GM12878 (cell line): Measurements from ENCODE around the gene RBM10. TPM values are rescaled to one million over a fixed set of nuclear protein-coding genes. Genes with fewer than 3 reads are reported as not detected.

Source experiments
- ATAC-seq: fragments of 200-7000 bp; cut with Tn5 transposase; 3 replicates; pipeline ENCODE4 v1.9.1; 2020; ENCODE audit warnings: mild to moderate bottlenecking, moderate library complexity
- BruUV-seq: library from RNA; stranded (reverse); fragments of 400-500 nt; replicated peaks from 2 replicates; lab custom pipeline; 2021; lab: Mats Ljungman, UMichigan
- CTCF ChIA-PET: fragments of 300-600 bp; sonication (Branson Sonifier 250); formaldehyde crosslinking; extraction: SDS; loops from one replicate; lab custom pipeline; 2021; ENCODE audit warnings: inconsistent platforms; lab: Yijun Ruan, JAX
- POLR2A ChIA-PET: fragments of 350-600 bp; formaldehyde crosslinking; extraction: SDS; loops from one replicate; lab custom pipeline; 2021; ENCODE audit warnings: inconsistent platforms; lab: Charles Lee
- RAD21 ChIA-PET: fragments of 300-600 bp; sonication (Branson Sonifier 250); formaldehyde crosslinking; loops from one replicate; lab custom pipeline; 2023; ENCODE audit warnings: antibody characterized with exemption; ENCODE audit not compliant: unreplicated experiment; lab: Charles Lee
- SMC1A ChIA-PET: fragments of 300-600 bp; sonication (Branson Sonifier 250); formaldehyde crosslinking; loops from one replicate; lab custom pipeline; 2023; ENCODE audit not compliant: unreplicated experiment, uncharacterized antibody; lab: Charles Lee
- DNase-seq: peaks from one replicate; pipeline ENCODE4 v3.0.0-alpha.2; 2011; ENCODE audit warnings: low read depth, low spot score
- FAIRE-seq: peaks from 3 replicates; lab custom pipeline; 2011; peaks lifted over from hg19 to GRCh38; lab: Jason Lieb, UNC
- H2AFZ ChIP-seq: 2 replicates; pipeline ENCODE4 v1.6.0; 2011; ENCODE audit warnings: low read depth, low read length, control low read depth; ENCODE audit not compliant: control insufficient read depth
- H3K27ac ChIP-seq: 2 replicates; pipeline ENCODE4 v1.5.1; 2011; ENCODE audit warnings: control low read depth; ENCODE audit not compliant: control insufficient read depth, insufficient read depth
- H3K27me3 ChIP-seq, 2 experiments: replicated peaks in 1 of 2; 2 replicates each; pipeline versions ENCODE4 v1.6.0 to v1.6.1; 2011; ENCODE audit warnings: low read length in 1 of 2; ENCODE audit not compliant: control insufficient read depth in 2 of 2, insufficient read depth in 2 of 2
- H3K36me3 ChIP-seq, 2 experiments: 2 replicates each; pipeline ENCODE4 v1.5.1; 2011; ENCODE audit warnings: low read length in 1 of 2; ENCODE audit not compliant: control insufficient read depth in 2 of 2, insufficient read depth in 2 of 2
- H3K4me1 ChIP-seq: 2 replicates; pipeline ENCODE4 v1.6.1; 2011; ENCODE audit warnings: mild to moderate bottlenecking, low read length, moderate library complexity, mixed read lengths; ENCODE audit not compliant: control insufficient read depth, insufficient read depth
- H3K4me2 ChIP-seq: 2 replicates; pipeline ENCODE4 v1.6.0; 2011; ENCODE audit warnings: control low read depth; ENCODE audit not compliant: control insufficient read depth, insufficient read depth
- H3K4me3 ChIP-seq: fragments of 200-600 bp; sonication (generic); 2 replicates; pipeline ENCODE4 v1.5.1; 2016
- H3K79me2 ChIP-seq: 2 replicates; pipeline ENCODE4 v1.6.0; 2011; ENCODE audit warnings: low read length; ENCODE audit not compliant: control insufficient read depth, insufficient read depth
- H3K9ac ChIP-seq: 2 replicates; pipeline ENCODE4 v1.8.0; 2011; ENCODE audit warnings: low read length, control low read depth, mixed read lengths; ENCODE audit not compliant: control insufficient read depth, insufficient read depth
- H3K9me3 ChIP-seq: replicated peaks from 3 replicates; pipeline ENCODE4 v1.5.1; 2011; ENCODE audit warnings: mild to moderate bottlenecking, low read length; ENCODE audit not compliant: control insufficient read depth, insufficient read depth
- H4K20me1 ChIP-seq: 2 replicates; pipeline ENCODE4 v1.6.0; 2011; ENCODE audit not compliant: control insufficient read depth, insufficient read depth
- ATF7 ChIP-seq: fragments of 450-650 bp; IDR thresholded peaks from 2 replicates; pipeline ENCODE4 v1.6.1; 2016; ENCODE audit warnings: low read depth, mild to moderate bottlenecking
- EZH2 ChIP-seq: IDR thresholded peaks from 2 replicates; pipeline ENCODE4 v1.6.1; 2012; ENCODE audit warnings: low read depth, mild to moderate bottlenecking, control low read depth, inconsistent platforms, low read length, borderline replicate concordance; ENCODE audit not compliant: control insufficient read depth
- IRF3 ChIP-seq: fragments of 450-650 bp; IDR thresholded peaks from 2 replicates; pipeline ENCODE4 v1.6.1; 2014; ENCODE audit warnings: mild to moderate bottlenecking
- MYB ChIP-seq: fragments of 150-350 bp; IDR thresholded peaks from 2 replicates; pipeline ENCODE4 v1.6.1; 2014; ENCODE audit warnings: mild to moderate bottlenecking, low read depth, low read length, borderline replicate concordance
- PBX3 ChIP-seq: IDR thresholded peaks from 2 replicates; pipeline ENCODE4 v1.6.1; 2011; ENCODE audit warnings: mild to moderate bottlenecking, low read depth, low read length, moderate library complexity; ENCODE audit not compliant: insufficient replicate concordance
- SIN3A ChIP-seq: IDR thresholded peaks from 2 replicates; pipeline ENCODE4 v1.6.1; 2012; ENCODE audit warnings: low read depth, low read length, improper control_type of control experiment
- SPI1 ChIP-seq: IDR thresholded peaks from 2 replicates; pipeline ENCODE4 v1.6.1; 2011; ENCODE audit warnings: low read depth, mild to moderate bottlenecking, low read length, moderate library complexity, borderline replicate concordance; ENCODE audit not compliant: insufficient read depth
- TCF12 ChIP-seq: IDR thresholded peaks from 2 replicates; pipeline ENCODE4 v1.6.1; 2011; ENCODE audit warnings: low read depth, mild to moderate bottlenecking, low read length
- YY1 ChIP-seq: IDR thresholded peaks from 2 replicates; pipeline ENCODE4 v1.6.1; 2011; ENCODE audit warnings: low read depth, mild to moderate bottlenecking, low read length
- ZNF24 ChIP-seq: fragments of 450-650 bp; IDR thresholded peaks from 2 replicates; pipeline ENCODE4 v1.6.1; 2017; ENCODE audit warnings: antibody characterized with exemption, mild to moderate bottlenecking
- WGBS: methylation state at CpG from one replicate; pipeline ENCODE4 v1.1.6; 2016; ENCODE audit warnings: low lambda C conversion rate; ENCODE audit not compliant: insufficient replicate concordance, insufficient coverage; ENCODE audit errors: missing lambda C conversion rate; 5-methylcytosine and 5-hydroxymethylcytosine counted together
- in situ Hi-C: fragments of 300-500 bp; cut with MboI; formaldehyde crosslinking; loops from 9 replicates; pipeline ENCODE4 v1.14.3; 2018; ENCODE audit warnings: mixed read lengths
- intact Hi-C: fragments of 100-400 bp; cut with micrococcal nuclease; formaldehyde crosslinking; loops from one replicate; pipeline ENCODE4 v1.14.2; 2022; ENCODE audit not compliant: unreplicated experiment
- polyA plus RNA-seq, 11 experiments: library from polyadenylated mRNA; depleted of rRNA in 4 of 11; unstranded in 6 of 11; stranded (reverse) in 5 of 11; fragments of >200 nt; fragmentation: Nextera tagmentation in 4 of 11; fragmentation: Illumina TruSeq in 1 of 11; extraction: Ambion mirVana in 4 of 11; extraction: Trizol in 1 of 11; gene quantifications; 1 replicate in 1 of 11; 2 replicates in 10 of 11; pipeline versions ENCODE4 v1.2.1 to v1.2.3, GENCODE V29; 2011 to 2016; ENCODE audit warnings: inconsistent platforms in 2 of 11, missing spikeins in 2 of 11, low read depth in 1 of 11
- total RNA-seq, 4 experiments: library from RNA; depleted of rRNA in 3 of 4; stranded (reverse); fragments of >200 nt in 3 of 4; fragmentation: Illumina TruSeq in 1 of 4; extraction: Trizol in 1 of 4; gene quantifications; 2 replicates each; pipeline versions ENCODE4 v1.2.1 to v1.2.3, GENCODE V29; 2013 to 2021
- TF ChIP-seq, protein P1 (sequence below): fragments of 450-650 bp; IDR thresholded peaks from 2 replicates; pipeline ENCODE4 v1.6.1; 2017; ENCODE audit warnings: mild to moderate bottlenecking, low read depth, inconsistent platforms; ENCODE audit not compliant: poor library complexity, severe bottlenecking
- TF ChIP-seq, protein P2 (sequence below): fragments of 450-650 bp; IDR thresholded peaks from 2 replicates; pipeline ENCODE4 v1.6.1; 2017; ENCODE audit warnings: mild to moderate bottlenecking, moderate library complexity

RBM10 gene
- total and polyA plus RNA-seq, 10 of the 15 experiments (the other 5 are each of a cell fraction or from before 2014, with no cell fraction given): 1.4 to 60.0 (median 29.8) TPM

- Histone ChIP-seq H4K20me1 (no peaks in the 10 kb centered on the region), H3K27ac (no peak overlapping the region), H2AFZ (no peak overlapping the region), H3K9ac (no peak overlapping the region), H3K4me2 (no peak overlapping the region), H3K27me3 (no peaks in the 10 kb centered on the region), H3K36me3 (peaks cover 0 to 3% of the 10 kb centered on the region in 2 experiments; a peak in 3 of 4 replicates), H3K4me3 (no peak overlapping the region), H3K79me2 (peaks cover 17% of the 10 kb centered on the region), H3K9me3 (peaks cover 2% of the 10 kb centered on the region; the same call in 1 of the 3 replicates), H3K4me1 (no peaks in the 10 kb centered on the region; the same call in 1 of the 2 replicates)
- DNase-seq: no peak
- intact Hi-C loops: no loop called here
- ChIA-PET CTCF (interaction anchor here (0.6 kb wide), 1 partner anchor 23 kb away, joined by 3 read pairs; no protein-coding TSS in a partner anchor), POLR2A (interaction anchor here (0.6 kb wide), 1 partner anchor 318 kb away, joined by 3 read pairs; no protein-coding TSS in a partner anchor), RAD21 (no interaction called here), SMC1A (no interaction called here)
- no TSS peak for BruUV-seq
- in situ Hi-C loops: no loop called here
- WGBS: 80% methylated on average over 26 of the region's 26 CpGs
- FAIRE-seq: no peak
- ATAC-seq: no peak; the same call in 2 of the 3 replicates
- TF ChIP-seq, protein P1, sequence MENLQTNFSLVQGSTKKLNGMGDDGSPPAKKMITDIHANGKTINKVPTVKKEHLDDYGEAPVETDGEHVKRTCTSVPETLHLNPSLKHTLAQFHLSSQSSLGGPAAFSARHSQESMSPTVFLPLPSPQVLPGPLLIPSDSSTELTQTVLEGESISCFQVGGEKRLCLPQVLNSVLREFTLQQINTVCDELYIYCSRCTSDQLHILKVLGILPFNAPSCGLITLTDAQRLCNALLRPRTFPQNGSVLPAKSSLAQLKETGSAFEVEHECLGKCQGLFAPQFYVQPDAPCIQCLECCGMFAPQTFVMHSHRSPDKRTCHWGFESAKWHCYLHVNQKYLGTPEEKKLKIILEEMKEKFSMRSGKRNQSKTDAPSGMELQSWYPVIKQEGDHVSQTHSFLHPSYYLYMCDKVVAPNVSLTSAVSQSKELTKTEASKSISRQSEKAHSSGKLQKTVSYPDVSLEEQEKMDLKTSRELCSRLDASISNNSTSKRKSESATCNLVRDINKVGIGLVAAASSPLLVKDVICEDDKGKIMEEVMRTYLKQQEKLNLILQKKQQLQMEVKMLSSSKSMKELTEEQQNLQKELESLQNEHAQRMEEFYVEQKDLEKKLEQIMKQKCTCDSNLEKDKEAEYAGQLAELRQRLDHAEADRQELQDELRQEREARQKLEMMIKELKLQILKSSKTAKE: no peak
- TF ChIP-seq EZH2 (no peak), SPI1 (no peak), SIN3A (no peak), YY1 (no peak), ZNF24 (no peak), PBX3 (no peak), TCF12 (no peak), MYB (no peak), IRF3 (no peak), ATF7 (no peak)
- TF ChIP-seq, protein P2, sequence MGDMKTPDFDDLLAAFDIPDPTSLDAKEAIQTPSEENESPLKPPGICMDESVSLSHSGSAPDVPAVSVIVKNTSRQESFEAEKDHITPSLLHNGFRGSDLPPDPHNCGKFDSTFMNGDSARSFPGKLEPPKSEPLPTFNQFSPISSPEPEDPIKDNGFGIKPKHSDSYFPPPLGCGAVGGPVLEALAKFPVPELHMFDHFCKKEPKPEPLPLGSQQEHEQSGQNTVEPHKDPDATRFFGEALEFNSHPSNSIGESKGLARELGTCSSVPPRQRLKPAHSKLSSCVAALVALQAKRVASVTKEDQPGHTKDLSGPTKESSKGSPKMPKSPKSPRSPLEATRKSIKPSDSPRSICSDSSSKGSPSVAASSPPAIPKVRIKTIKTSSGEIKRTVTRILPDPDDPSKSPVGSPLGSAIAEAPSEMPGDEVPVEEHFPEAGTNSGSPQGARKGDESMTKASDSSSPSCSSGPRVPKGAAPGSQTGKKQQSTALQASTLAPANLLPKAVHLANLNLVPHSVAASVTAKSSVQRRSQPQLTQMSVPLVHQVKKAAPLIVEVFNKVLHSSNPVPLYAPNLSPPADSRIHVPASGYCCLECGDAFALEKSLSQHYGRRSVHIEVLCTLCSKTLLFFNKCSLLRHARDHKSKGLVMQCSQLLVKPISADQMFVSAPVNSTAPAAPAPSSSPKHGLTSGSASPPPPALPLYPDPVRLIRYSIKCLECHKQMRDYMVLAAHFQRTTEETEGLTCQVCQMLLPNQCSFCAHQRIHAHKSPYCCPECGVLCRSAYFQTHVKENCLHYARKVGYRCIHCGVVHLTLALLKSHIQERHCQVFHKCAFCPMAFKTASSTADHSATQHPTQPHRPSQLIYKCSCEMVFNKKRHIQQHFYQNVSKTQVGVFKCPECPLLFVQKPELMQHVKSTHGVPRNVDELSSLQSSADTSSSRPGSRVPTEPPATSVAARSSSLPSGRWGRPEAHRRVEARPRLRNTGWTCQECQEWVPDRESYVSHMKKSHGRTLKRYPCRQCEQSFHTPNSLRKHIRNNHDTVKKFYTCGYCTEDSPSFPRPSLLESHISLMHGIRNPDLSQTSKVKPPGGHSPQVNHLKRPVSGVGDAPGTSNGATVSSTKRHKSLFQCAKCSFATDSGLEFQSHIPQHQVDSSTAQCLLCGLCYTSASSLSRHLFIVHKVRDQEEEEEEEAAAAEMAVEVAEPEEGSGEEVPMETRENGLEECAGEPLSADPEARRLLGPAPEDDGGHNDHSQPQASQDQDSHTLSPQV: no peak
Measured at GRCh38 chrX:47156611-47157520, 11.8 kb downstream of the RBM10 start.
